Esophagus squamous epithelium (tissue), 5 donors: ENCODE measurements around the gene NDFIP2. TPM values are rescaled to one million over a fixed set of nuclear protein-coding genes. Genes with fewer than 3 reads are reported as not detected.

Experiments used
- DNase-seq: peaks from one replicate; lab custom pipeline; 2025; lab: John Stamatoyannopoulos, UW
- H3K27ac ChIP-seq, 4 donors: fragments of 200-600 bp; sonication (generic); one replicate each; pipeline ENCODE4 v1.5.1; 2016 to 2019; ENCODE audit warnings: mild to moderate bottlenecking in 1 of 4
- H3K27me3 ChIP-seq, 4 donors: fragments of 200-600 bp; sonication (generic); 1 replicate in 3 of 4; 2 replicates in 1 of 4; pipeline versions ENCODE4 v1.5.1 to v1.6.0; 2017 to 2021; ENCODE audit warnings: antibody characterized with exemption in 1 of 4
- H3K36me3 ChIP-seq, 3 donors: fragments of 200-600 bp; sonication (generic); one replicate each; pipeline ENCODE4 v1.5.1; 2016 to 2019
- H3K4me1 ChIP-seq, 3 donors: fragments of 200-600 bp; sonication (generic); one replicate each; pipeline ENCODE4 v1.5.1; 2017 to 2019
- H3K4me3 ChIP-seq, 4 donors: fragments of 200-600 bp; sonication (generic); 1 replicate in 3 of 4; 2 replicates in 1 of 4; pipeline ENCODE4 v1.5.1; 2016 to 2019; ENCODE audit warnings: mild to moderate bottlenecking in 2 of 4, moderate library complexity in 1 of 4
- H3K9me3 ChIP-seq, 3 donors: fragments of 200-600 bp; sonication (generic); one replicate each; pipeline ENCODE4 v1.5.1; 2016 to 2019
- CTCF ChIP-seq, 6 experiments: fragments of 450-650 bp in 4 of 6; fragments of 200-600 bp in 2 of 6; sonication (generic) in 2 of 6; IDR thresholded peaks; one replicate each; pipeline ENCODE4 v1.5.1; 2016 to 2019; ENCODE audit warnings: antibody characterized with exemption in 6 of 6, mild to moderate bottlenecking in 4 of 6, moderate library complexity in 4 of 6
- POLR2A ChIP-seq, 4 donors: fragments of 450-650 bp; IDR thresholded peaks; one replicate each; pipeline ENCODE4 v1.6.1; 2017; ENCODE audit warnings: antibody characterized with exemption in 4 of 4, mild to moderate bottlenecking in 4 of 4, moderate library complexity in 3 of 4
- WGBS, 2 donors: methylation state at CpG; one replicate each; pipeline ENCODE4 v1.1.5; 2018; 5-methylcytosine and 5-hydroxymethylcytosine counted together
- intact Hi-C: fragments of 100-400 bp; cut with DNase I; formaldehyde crosslinking; loops from one replicate; pipeline ENCODE4 v1.15.0; 2022
- total RNA-seq, 4 donors: library from RNA; depleted of rRNA; stranded (reverse); fragments of >200 nt; gene quantifications; one replicate each; pipeline ENCODE4 v1.1.0, GENCODE V29; 2016
- donor health status: DM: yes; HTN: yes; CAD: no.

Gene NDFIP2
- total RNA-seq, 4 donors from 2014 or later = 37.8 to 81.9 (median 54.8) TPM

GRCh38 chr13:79490824-79491223, 9.9 kb downstream of the NDFIP2 start:
- peak overlapping the region; percentile 56 to 86 (median 82) for H3K27ac ChIP-seq
- intact Hi-C loops = loop anchor here (2.0 kb wide), 1 partner anchor 36 kb away; no protein-coding TSS in a partner anchor
- no peak for TF ChIP-seq POLR2A (IDR thresholded peaks at IDR 0.05)
- TF ChIP-seq CTCF (IDR thresholded peaks at IDR 0.05) = no peak
- no peak overlapping the region for H3K4me3 ChIP-seq
- peaks cover 17 to 89% (median 38%) of the 10 kb centered on the region in 3 donors for H3K4me1 ChIP-seq
- no peaks in the 10 kb centered on the region for H3K36me3 ChIP-seq
- no peaks in the 10 kb centered on the region for H3K9me3 ChIP-seq
- H3K27me3 ChIP-seq = no peaks in the 10 kb centered on the region
- no peak for DNase-seq
- 95 to 96% methylated on average over 1 of the region's 1 CpG for WGBS, 2 donors

GRCh38 chr13:79491715-79492114, 10.8 kb downstream of the NDFIP2 start:
- Histone ChIP-seq H3K36me3 (no peaks in the 10 kb centered on the region), H3K4me1 (peaks cover 17 to 89% (median 39%) of the 10 kb centered on the region in 3 donors), H3K9me3 (no peaks in the 10 kb centered on the region), H3K27ac (peak overlapping the region; percentile 77 to 86 (median 82)), H3K27me3 (no peaks in the 10 kb centered on the region), H3K4me3 (peak overlapping the region in 2 of 4 donors; percentile 7 to 31)
- 30% methylated on average over 4 of the region's 4 CpGs for WGBS, 2 donors
- intact Hi-C loops = loop anchor here (2.0 kb wide), 1 partner anchor 35 kb away; no protein-coding TSS in a partner anchor
- no peak for DNase-seq
- TF ChIP-seq CTCF (IDR thresholded peaks at IDR 0.05) = no peak
- no peak for TF ChIP-seq POLR2A (IDR thresholded peaks at IDR 0.05)

- Histone ChIP-seq H3K27me3 (no peaks in the 10 kb centered on the region), H3K27ac (peak overlapping the region; percentile 77 to 86 (median 82)), H3K9me3 (no peaks in the 10 kb centered on the region), H3K36me3 (no peaks in the 10 kb centered on the region), H3K4me1 (peaks cover 17 to 89% (median 42%) of the 10 kb centered on the region in 3 donors), H3K4me3 (peak overlapping the region in 3 of 4 donors; percentile 7 to 31 (median 12))
- no peak for TF ChIP-seq POLR2A (IDR thresholded peaks at IDR 0.05)
- WGBS, 2 donors = 35 to 49% methylated on average over 5 of the region's 5 CpGs
- intact Hi-C loops = no loop called here
- no peak for DNase-seq
Measured at GRCh38 chr13:79492313-79492798, 11.4 kb downstream of the NDFIP2 start.

GRCh38 chr13:79492918-79493594, 12.1 kb downstream of the NDFIP2 start:
- peaks cover 17 to 96% (median 42%) of the 10 kb centered on the region in 3 donors for H3K4me1 ChIP-seq
- intact Hi-C loops = no loop called here
- H3K4me3 ChIP-seq = peak overlapping the region in 3 of 4 donors; percentile 7 to 31 (median 12)
- no peaks in the 10 kb centered on the region for H3K36me3 ChIP-seq
- no peaks in the 10 kb centered on the region for H3K9me3 ChIP-seq
- H3K27ac ChIP-seq = peak overlapping the region; percentile 77 to 86 (median 82)
- no peak for DNase-seq
- 45 to 49% methylated on average over 2 of the region's 2 CpGs for WGBS, 2 donors
- TF ChIP-seq POLR2A (IDR thresholded peaks at IDR 0.05) (no peak), CTCF (IDR thresholded peaks at IDR 0.05) (no peak)
- H3K27me3 ChIP-seq = no peaks in the 10 kb centered on the region

- Histone ChIP-seq H3K9me3 (no peaks in the 10 kb centered on the region), H3K4me1 (peaks cover 5 to 88% (median 29%) of the 10 kb centered on the region in 3 donors)
- no peak for TF ChIP-seq CTCF (IDR thresholded peaks at IDR 0.05)
- TF ChIP-seq POLR2A (IDR thresholded peaks at IDR 0.05) = no peak
Measured at GRCh38 chr13:79496188-79496587, 15.2 kb downstream of the NDFIP2 start.

More at GRCh38 chr13:79496188-79496587, 15.2 kb downstream of the NDFIP2 start:
- Histone ChIP-seq H3K27ac (peak overlapping the region in 3 of 4 donors; percentile 65 to 86 (median 71)), H3K4me3 (no peak overlapping the region), H3K27me3 (no peaks in the 10 kb centered on the region), H3K36me3 (no peaks in the 10 kb centered on the region)
- intact Hi-C loops = no loop called here
- DNase-seq = no peak
- 45 to 75% methylated on average over 1 of the region's 1 CpG for WGBS, 2 donors
